Suprapubic skin (tissue), 4 donors: ENCODE results near the gene TSC22D1.
"Not testable (repeated sequence)": the region's sequence is repeated elsewhere in the genome, so short reads cannot be mapped to it uniquely, and the experiment has no call there.

Experiments
- EP300 ChIP-seq: sonication (generic); formaldehyde crosslinking; IDR thresholded peaks from one replicate; pipeline ENCODE4 v1.6.1; 2017; ENCODE audit warnings: antibody characterized with exemption
- POLR2A ChIP-seq, 2 donors: fragments of 450-650 bp; IDR thresholded peaks; one replicate each; pipeline ENCODE4 v1.6.1; 2017; ENCODE audit warnings: antibody characterized with exemption in 2 of 2, mild to moderate bottlenecking in 2 of 2, moderate library complexity in 2 of 2
- POLR2AphosphoS5 ChIP-seq, 3 donors: sonication (generic); formaldehyde crosslinking; IDR thresholded peaks; one replicate each; pipeline ENCODE4 v1.6.1; 2017; ENCODE audit warnings: antibody characterized with exemption in 3 of 3
- TF ChIP-seq, protein P1 (sequence below), 2 donors: fragments of 200-600 bp in 1 of 2; fragments of 450-650 bp in 1 of 2; sonication (generic) in 1 of 2; IDR thresholded peaks; one replicate each; pipeline ENCODE4 v1.5.1; 2016 to 2019; ENCODE audit warnings: antibody characterized with exemption in 2 of 2, mild to moderate bottlenecking in 1 of 2, moderate library complexity in 1 of 2

DNA sequence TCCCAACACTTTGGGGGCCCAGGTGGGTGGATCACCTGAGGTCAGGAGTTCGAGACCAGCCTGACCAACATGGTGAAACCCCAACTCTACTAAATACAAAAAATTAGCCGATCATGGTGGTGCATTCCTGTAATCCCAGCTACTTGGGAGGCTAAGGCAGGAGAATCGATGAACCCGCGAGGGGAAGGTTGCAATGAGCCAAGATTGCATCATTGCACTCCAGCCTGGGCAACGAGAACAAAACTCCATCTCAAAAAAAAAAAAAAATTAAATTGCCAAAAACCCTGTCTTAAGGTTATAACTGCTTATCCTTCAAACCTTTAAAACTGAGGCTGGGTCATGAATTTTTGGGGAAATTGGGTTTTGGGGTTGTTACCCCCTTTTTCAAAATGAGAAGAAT, 13.3 kb downstream of the TSC22D1 start:
- not testable (repeated sequence) for TF ChIP-seq POLR2AphosphoS5 (IDR thresholded peaks at IDR 0.05); EP300; POLR2A (IDR thresholded peaks at IDR 0.05)
- TF ChIP-seq, protein P1, sequence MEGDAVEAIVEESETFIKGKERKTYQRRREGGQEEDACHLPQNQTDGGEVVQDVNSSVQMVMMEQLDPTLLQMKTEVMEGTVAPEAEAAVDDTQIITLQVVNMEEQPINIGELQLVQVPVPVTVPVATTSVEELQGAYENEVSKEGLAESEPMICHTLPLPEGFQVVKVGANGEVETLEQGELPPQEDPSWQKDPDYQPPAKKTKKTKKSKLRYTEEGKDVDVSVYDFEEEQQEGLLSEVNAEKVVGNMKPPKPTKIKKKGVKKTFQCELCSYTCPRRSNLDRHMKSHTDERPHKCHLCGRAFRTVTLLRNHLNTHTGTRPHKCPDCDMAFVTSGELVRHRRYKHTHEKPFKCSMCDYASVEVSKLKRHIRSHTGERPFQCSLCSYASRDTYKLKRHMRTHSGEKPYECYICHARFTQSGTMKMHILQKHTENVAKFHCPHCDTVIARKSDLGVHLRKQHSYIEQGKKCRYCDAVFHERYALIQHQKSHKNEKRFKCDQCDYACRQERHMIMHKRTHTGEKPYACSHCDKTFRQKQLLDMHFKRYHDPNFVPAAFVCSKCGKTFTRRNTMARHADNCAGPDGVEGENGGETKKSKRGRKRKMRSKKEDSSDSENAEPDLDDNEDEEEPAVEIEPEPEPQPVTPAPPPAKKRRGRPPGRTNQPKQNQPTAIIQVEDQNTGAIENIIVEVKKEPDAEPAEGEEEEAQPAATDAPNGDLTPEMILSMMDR (IDR thresholded peaks at IDR 0.05) = not testable (repeated sequence)
